GM21423 (cell line): ENCODE measurements around the gene TNRC6C.
"Not testable (repeated sequence)": the region's sequence is repeated elsewhere in the genome, so short reads cannot be mapped to it uniquely, and the experiment has no call there.

ENCODE experiments used
- ATAC-seq: cut with Tn5 transposase; IDR thresholded peaks from one replicate; pipeline ENCODE4 v1.9.1; 2021; ENCODE audit warnings: mild to moderate bottlenecking, moderate library complexity; ENCODE audit not compliant: unreplicated experiment

The TNRC6C gene

GRCh38 chr17:77962348-77962747 is 3.8 kb downstream of the TNRC6C start:
- no peak for ATAC-seq

- no peak for ATAC-seq
Observed at GRCh38 chr17:77963441-77963840, 4.9 kb downstream of the TNRC6C start.

- ATAC-seq = no peak
Observed at GRCh38 chr17:77965352-77965751, 6.8 kb downstream of the TNRC6C start.

GRCh38 chr17:77966476-77966875 is 8.0 kb downstream of the TNRC6C start:
- no peak for ATAC-seq

- no peak for ATAC-seq
Observed at GRCh38 chr17:77968788-77969187, 10.3 kb downstream of the TNRC6C start.

- not testable (repeated sequence) for ATAC-seq
Observed at GRCh38 chr17:77972271-77972670, 13.8 kb downstream of the TNRC6C start.

- no peak for ATAC-seq
Observed at GRCh38 chr17:77973953-77974352, 15.4 kb downstream of the TNRC6C start.

- no peak for ATAC-seq
Observed at GRCh38 chr17:77974396-77974795, 15.9 kb downstream of the TNRC6C start.

- ATAC-seq = not testable (repeated sequence)
Observed at GRCh38 chr17:77982430-77982829, 23.9 kb downstream of the TNRC6C start.

GRCh38 chr17:77990301-77990700 is 31.8 kb downstream of the TNRC6C start:
- no peak for ATAC-seq

- not testable (repeated sequence) for ATAC-seq
Observed at GRCh38 chr17:77993735-77994134, 35.2 kb downstream of the TNRC6C start.

GRCh38 chr17:77995146-77995852 is 36.8 kb downstream of the TNRC6C start:
- no peak for ATAC-seq

- no peak for ATAC-seq
Observed at GRCh38 chr17:77996256-77996655, 37.8 kb downstream of the TNRC6C start.

GRCh38 chr17:77999413-78000173 is 41.1 kb downstream of the TNRC6C start:
- ATAC-seq = no peak

GRCh38 chr17:78000341-78000740 is 41.8 kb downstream of the TNRC6C start:
- ATAC-seq = no peak

- no peak for ATAC-seq
Observed at GRCh38 chr17:78001182-78001581, 42.7 kb downstream of the TNRC6C start.

- no peak for ATAC-seq
Observed at GRCh38 chr17:78001612-78002011, 43.1 kb downstream of the TNRC6C start.

- no peak for ATAC-seq
Observed at GRCh38 chr17:78002166-78002565, 43.7 kb downstream of the TNRC6C start.

GRCh38 chr17:78005452-78006171 is 47.1 kb downstream of the TNRC6C start:
- no peak for ATAC-seq

GRCh38 chr17:78006338-78006737 is 47.8 kb downstream of the TNRC6C start:
- ATAC-seq = no peak

- ATAC-seq = no peak
Observed at GRCh38 chr17:78007647-78008046, 49.1 kb downstream of the TNRC6C start.

- no peak for ATAC-seq
Observed at GRCh38 chr17:78010759-78011158, 52.3 kb downstream of the TNRC6C start.
